Peyer's patch (tissue), 4 donors: ENCODE results near the gene PPM1A.

Source experiments
- POLR2A ChIP-seq, 2 donors: fragments of 450-650 bp; IDR thresholded peaks; one replicate each; pipeline ENCODE4 v1.5.1; 2017; ENCODE audit warnings: antibody characterized with exemption in 2 of 2, mild to moderate bottlenecking in 2 of 2, moderate library complexity in 2 of 2
- TF ChIP-seq, protein P1 (sequence below), 6 experiments: fragments of 450-650 bp in 4 of 6; fragments of 200-600 bp in 2 of 6; sonication (generic) in 1 of 6; IDR thresholded peaks; one replicate each; pipeline ENCODE4 v1.5.1; 2017 to 2019; ENCODE audit warnings: antibody characterized with exemption in 6 of 6, mild to moderate bottlenecking in 3 of 6, moderate library complexity in 1 of 6

DNA sequence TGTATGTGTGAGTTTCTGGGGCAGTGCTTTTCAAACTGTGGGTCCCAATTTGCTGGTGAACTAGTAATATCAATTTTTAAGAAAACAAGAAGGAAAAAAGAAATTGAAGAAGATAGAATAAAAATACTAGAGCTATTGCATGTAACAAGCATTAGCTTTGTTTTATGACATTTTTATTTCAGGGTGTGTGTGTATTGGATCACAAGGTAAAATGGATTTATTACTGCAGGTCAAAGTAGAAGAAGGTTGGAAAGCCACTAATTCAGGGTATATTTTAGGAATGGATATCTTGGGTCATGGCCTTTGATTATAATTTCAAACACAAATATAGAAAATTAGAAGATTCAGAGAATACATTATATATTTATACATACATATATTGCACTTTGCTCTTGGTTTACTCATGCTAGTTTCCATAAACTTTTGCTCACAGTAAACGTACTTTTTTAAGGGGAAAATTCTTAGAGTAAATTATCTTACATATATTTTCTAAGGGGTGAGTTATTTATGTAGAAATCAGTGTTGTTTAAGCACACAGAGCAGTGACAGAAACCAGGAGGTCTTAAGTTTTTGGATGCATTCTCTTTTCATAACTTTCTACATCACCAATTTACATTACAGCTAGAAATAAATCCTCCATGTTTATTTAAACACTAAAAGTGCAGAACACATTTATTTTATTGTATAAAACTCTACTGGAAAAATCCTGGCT lies 34.5 kb upstream of the PPM1A start:
- TF ChIP-seq, protein P1, sequence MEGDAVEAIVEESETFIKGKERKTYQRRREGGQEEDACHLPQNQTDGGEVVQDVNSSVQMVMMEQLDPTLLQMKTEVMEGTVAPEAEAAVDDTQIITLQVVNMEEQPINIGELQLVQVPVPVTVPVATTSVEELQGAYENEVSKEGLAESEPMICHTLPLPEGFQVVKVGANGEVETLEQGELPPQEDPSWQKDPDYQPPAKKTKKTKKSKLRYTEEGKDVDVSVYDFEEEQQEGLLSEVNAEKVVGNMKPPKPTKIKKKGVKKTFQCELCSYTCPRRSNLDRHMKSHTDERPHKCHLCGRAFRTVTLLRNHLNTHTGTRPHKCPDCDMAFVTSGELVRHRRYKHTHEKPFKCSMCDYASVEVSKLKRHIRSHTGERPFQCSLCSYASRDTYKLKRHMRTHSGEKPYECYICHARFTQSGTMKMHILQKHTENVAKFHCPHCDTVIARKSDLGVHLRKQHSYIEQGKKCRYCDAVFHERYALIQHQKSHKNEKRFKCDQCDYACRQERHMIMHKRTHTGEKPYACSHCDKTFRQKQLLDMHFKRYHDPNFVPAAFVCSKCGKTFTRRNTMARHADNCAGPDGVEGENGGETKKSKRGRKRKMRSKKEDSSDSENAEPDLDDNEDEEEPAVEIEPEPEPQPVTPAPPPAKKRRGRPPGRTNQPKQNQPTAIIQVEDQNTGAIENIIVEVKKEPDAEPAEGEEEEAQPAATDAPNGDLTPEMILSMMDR (IDR thresholded peaks at IDR 0.05): no peak
- no peak for TF ChIP-seq POLR2A (IDR thresholded peaks at IDR 0.05)
